HG02798 (cell line): ENCODE data around the gene MAMDC4.
"Not testable (repeated sequence)": the region's sequence is repeated elsewhere in the genome, so short reads cannot be mapped to it uniquely, and the experiment has no call there.

ENCODE experiments used
- ATAC-seq: cut with Tn5 transposase; IDR thresholded peaks from one replicate; pipeline ENCODE4 v1.9.1; 2021; ENCODE audit warnings: mild to moderate bottlenecking; ENCODE audit not compliant: unreplicated experiment, poor library complexity

MAMDC4 gene

DNA sequence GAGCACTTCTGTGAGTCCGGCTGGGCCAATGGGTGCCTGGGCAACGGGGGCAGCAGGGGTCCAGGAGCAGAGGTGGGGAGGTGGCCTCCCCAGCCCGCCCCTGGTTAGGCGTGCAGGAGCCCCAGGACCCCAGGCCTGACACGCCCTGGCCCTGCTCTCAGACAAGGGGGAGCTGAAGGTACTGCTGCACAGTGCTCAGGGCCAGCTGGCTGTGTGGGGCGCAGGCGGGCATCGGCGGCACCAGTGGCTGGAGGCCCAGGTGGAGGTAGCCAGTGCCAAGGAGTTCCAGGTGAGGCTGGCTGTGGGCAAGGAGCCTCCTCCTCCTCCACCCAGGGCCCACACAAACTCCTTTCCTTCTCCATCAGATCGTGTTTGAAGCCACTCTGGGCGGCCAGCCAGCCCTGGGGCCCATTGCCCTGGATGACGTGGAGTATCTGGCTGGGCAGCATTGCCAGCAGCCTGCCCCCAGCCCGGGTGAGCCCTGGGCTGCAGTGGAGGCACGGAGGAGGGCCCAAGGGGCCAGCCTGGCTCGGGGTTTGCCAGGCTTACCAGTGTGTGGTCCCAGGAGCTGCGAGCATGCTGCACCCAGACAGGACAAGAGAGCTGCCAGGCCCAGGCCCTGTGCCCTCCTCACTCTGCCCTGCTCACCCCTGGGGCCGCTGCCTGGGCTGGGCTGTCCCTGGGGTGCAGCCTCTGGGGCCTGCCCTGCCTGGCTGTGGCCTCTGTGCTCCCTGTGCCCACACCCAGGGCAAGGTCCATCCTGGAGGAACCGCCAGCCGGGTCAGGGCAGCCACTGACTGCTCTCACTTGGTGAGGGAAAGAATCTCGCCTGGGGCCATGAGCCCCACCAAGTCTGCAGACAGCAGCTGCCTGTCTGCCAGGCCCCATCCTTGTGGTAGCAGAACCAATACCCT lies 7.0 kb downstream of the MAMDC4 start:
- ATAC-seq = no peak

DNA sequence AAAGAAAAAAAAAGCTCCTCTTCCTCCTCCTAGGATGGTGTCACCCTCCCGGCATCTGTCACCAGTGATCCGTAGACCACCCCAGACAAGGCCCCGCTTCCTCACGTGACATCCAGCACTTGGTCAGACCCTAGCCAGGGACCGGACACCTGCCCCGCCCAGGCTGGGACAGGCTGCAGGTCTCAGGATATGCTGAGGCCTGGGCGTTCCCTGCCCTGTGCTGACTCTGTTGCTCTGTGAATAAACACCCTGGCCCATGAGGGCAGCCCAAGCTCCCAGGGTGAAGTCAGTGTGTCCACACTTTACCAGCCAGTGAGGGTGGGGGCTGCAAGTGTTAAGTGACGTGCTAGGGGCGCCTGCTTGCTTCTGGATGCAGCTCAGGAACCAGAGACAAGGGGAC lies 8.4 kb downstream of the MAMDC4 start:
- ATAC-seq = no peak

DNA sequence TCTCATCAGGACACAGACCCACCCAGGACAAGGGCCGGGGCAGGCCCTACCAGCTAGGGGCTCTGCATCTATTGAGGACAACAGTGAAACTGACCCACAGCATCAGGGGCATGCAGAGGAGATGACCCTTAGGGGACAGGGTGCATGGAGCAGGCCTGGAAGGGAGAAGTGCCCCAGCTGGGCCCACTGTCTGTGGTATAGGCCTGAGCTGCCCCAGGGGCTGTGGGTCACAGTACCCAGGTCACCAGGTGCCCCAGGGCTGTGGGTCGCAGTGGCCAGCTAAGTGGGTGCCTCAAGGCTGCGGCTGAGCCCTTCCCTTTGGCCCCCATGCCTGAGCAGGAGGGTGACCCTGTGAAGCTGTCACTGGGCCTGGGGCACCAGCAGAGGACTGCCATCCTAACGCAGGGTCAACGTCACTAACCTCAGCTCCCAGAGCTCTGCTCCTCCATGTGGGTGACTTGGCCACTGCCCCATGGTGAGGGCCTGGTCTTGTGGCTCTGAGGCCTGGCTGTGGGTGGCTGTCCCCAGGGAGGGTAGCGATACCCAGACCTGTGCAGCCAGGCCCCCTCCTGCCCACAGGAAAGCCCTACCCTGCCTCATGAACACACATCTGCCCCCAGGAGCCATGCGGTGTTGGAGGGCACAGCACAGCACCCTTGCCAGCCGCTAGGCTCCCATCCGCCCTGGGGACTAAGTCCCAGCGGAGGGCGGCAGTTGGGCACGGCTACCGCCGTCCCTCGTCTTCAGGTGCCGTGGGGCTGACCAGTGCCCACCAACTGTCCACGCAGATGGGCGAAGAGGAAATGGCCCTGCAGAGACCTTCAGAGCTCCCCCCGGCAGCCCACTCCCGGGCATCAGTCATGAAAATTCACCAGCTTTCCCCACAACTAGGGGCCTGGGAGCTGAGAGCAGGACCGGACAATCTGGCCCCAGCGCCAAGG lies 9.1 kb downstream of the MAMDC4 start:
- no peak for ATAC-seq

DNA sequence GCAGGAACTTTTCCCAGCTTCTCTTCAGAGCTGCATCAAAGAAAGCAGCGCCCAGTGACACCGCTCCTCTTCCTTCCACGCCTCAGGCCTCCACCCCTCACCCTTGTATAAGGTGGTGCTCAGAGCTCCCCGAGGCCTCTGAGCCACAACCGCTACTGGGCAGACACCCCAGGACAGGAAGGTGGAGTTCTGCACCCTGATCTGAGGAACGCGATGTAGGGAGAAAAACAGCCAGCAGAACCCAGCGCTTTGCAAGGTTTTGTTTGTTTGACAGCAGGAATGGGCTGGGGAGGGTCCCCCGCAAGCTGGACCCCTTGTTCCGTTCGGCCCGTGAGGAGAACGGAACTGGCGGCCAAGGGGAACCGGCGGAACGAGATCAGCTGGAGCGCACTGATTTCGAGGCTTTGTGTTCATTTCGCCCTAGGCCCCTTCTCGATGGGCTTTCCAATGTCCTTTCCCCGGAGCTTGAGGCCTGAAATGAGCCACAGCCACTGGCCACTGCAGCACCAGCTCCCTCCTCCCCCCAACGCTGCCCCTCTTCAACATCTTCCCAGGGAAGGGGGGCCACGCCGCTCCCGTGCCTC lies 9.8 kb downstream of the MAMDC4 start:
- no peak for ATAC-seq

- ATAC-seq = no peak
These were observed 10.9 kb downstream of the MAMDC4 start for GRCh38 chr9:136862849-136863622.

DNA sequence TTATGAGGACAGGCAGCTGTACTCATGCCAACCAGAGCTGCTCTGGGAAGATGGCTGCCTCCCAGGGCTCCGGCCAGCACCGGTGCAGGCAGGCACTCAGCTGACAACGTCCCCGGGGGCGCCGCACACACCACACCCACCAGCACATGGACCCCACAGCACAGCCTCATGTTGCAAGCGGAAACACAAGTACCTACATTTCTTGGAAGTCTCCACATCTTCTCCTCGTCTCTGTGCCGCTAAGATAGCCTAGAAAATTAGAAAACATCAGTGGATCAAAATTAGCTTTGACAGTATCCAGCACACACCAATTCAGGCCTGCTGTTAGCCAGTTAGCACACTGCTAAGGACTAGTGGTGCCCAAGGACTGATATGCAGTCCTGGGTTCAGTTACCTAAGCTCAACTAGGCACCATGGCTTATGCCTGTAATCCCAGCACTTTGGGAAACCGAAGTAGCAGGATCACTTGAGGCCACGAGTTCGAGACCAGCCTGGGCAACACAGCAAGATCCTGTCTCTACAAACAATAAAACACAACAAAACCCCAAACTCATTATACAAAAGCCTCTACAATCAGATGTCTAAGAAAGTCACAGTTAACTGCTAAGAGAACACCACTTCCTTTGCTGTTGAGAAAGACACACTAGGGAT lies 11.6 kb downstream of the MAMDC4 start:
- ATAC-seq = no peak

GRCh38 chr9:136865041-136865767 lies 13.1 kb downstream of the MAMDC4 start:
- no peak for ATAC-seq

GRCh38 chr9:136865768-136866103 lies 13.6 kb downstream of the MAMDC4 start:
- no peak for ATAC-seq

DNA sequence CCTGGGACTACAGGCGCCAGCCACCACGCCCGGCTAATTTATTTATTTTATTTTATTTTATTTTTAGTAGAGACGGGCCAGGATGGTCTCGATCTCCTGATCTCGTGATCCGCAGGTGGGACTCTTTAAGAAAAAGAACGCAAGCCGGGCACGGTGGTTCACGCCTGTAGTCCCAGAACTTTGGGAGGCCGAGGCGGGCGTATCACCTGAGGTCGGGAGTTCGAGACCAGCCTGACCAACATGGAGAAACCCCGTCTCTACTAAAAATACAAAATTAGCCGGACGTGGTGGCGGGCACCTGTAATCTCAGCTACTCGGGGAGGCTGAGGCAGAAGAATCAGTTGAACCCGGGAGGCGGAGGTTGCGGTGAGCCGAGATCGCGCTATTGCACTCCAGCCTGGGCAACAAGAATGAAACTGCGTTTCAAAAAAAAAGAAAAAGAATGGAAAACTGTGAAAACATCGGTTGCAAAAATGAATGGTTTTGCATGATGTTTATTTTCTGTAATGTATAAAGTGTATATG lies 14.8 kb downstream of the MAMDC4 start:
- not testable (repeated sequence) for ATAC-seq

DNA sequence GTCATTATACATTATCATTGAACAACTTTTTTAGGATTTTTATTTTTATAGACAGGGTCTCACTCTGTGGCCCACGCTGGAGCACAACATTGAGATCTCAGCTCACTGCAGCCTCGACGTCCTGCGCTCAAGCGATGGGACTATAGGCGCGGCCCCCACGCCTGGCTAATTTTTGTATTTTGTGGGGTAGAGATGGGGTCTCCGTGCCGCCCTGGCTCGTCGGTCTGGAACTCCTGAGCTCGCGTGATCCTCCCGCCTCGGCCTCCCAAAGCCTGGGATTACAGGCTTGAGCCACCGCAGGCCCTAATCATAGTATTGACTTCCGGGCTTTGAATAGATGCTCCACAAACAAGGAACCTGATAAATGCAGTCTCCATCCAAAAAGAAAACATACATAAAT lies 15.3 kb downstream of the MAMDC4 start:
- ATAC-seq = no peak

DNA sequence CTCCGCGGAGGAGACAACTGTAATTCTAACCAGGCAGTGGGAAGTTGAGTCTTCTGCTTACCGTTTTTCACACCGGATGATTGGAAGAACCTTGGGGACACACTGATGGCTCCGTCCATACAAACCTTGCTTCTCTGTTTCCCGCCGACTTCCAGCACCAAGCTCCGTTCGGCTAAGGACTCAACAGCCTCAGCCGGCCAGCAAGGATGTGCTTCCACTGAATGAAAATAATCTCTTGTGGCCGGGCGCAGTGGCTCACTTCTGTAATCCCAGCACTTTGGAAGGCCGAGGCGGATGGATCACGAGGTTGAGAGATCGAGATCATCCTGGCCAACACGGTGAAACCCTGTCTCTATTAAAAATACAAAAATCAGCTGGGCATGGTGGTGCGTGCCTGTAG lies 15.8 kb downstream of the MAMDC4 start:
- ATAC-seq = no peak

DNA sequence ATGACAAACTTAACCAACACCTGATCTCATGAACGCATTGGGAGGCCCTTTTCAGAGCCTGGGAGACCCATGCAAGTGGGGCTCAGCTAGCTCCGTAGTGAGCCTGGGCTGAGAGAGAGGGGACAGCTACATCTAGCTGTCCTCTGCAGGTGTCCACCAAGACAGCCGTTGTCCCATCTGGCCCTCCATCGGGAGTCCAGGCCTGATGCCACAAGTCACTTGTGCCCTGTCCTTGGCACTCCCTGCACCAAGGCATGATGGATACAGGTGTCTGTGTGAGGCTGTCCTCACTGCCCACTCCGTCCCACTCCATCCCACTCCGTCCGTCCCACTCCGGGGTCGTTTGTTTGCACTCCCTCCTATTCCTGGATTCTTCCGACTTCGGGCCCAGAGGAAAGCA lies 16.5 kb downstream of the MAMDC4 start:
- no peak for ATAC-seq

GRCh38 chr9:136869611-136870010 lies 17.5 kb downstream of the MAMDC4 start:
- ATAC-seq = not testable (repeated sequence)

- no peak for ATAC-seq
These were observed 23.0 kb downstream of the MAMDC4 start for GRCh38 chr9:136875155-136875554.

DNA sequence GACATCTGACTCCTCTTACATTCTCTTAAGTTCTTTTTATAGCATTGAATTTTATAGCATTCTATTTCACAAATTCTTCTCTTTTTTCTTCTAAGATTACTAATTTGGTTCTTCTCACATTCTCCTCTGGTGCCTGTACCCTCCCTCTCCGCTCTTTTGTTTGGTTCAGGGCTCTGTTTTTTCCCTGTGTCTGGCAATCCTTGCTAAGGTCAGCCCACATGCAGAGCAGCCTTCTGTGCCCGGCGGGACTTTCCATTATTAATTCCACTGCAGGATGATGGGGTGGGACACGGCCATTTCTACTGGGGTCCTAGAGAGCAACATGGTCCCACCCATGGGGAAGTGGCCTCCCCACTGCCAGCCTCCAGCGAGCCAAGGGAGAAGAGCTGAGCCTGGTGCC lies 24.3 kb downstream of the MAMDC4 start:
- no peak for ATAC-seq

- no peak for ATAC-seq
These were observed 28.5 kb downstream of the MAMDC4 start for GRCh38 chr9:136880651-136881050.

DNA sequence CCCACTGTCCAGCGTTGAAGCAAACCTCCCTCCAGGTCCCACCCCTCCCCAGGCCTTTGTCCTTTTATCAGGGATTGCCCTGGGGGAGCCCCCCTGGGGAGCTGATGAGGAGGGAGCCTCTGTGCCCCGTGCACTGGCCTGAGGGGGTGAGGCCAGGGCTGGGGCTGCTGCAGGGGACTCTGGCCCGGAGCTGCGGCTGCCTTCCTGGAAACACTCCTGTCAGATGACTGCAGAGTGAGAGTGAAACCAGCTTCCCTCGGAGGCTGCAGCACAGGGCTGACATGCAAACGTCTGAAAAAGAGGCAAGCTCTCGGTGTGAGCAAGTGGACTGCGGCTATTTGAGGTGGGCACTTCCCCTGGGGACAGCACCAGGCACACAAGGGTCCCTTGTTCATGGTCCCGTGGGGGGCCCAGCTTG lies 29.6 kb downstream of the MAMDC4 start:
- no peak for ATAC-seq

DNA sequence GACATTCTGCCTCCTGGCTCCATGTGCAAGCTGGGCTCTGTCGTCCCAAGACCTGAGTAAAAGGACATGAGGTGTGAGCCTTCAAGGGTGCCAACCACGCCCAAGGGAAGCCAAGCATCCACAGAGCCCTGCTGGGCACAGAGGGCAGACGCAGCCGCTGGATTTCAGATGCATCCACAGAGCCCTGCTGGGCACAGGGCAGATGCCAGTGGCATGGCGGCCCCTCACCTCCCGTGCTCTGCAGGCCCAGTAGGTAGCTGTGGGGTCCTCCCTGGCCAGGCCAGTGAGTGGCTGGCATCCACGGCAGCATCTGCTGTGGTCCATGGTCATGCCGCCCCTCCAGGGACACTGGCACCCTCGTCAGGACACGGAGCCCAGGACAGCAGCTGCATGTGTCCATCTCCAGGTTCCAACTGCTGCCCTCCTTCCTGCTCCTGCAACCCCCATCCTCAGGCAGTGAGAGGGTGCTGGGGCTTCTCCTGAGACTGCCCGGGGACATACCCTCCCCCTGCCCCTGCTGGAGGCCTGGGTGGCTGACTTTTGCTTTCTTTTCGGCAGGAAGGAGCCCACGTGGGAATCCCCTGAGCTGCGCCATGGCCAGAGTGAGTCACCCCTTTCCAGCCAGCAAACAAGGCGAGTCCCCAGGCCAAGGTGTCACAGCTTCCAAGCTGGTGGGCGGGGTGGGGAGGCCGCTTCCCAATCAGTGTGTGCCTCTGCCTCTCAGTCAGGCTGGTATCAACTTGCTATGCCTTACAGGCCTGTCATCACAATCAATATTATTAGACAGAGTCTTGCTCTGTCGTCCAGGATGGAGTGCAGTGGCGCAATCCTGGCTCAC lies 30.2 kb downstream of the MAMDC4 start:
- peak; percentile 19 for ATAC-seq
